NB4 (cell line): Measurements from ENCODE around the gene GALNT15.

Experiments used
- DNase-seq: peaks from one replicate; pipeline ENCODE4 v3.0.0; 2010; ENCODE audit warnings: low read depth
- H3K4me3 ChIP-seq: one replicate; pipeline ENCODE4 v1.5.1; 2011; ENCODE audit warnings: mild to moderate bottlenecking, low read depth, low read length, moderate library complexity
- MYC ChIP-seq: IDR thresholded peaks from 2 replicates; pipeline ENCODE4 v1.6.1; 2011; ENCODE audit warnings: low read depth, low read length
- POLR2A ChIP-seq: IDR thresholded peaks from 2 replicates; pipeline ENCODE4 v1.6.1; 2011; ENCODE audit warnings: mild to moderate bottlenecking; ENCODE audit not compliant: insufficient read length; ENCODE audit errors: extremely low read depth
- TF ChIP-seq, protein P1 (sequence below): IDR thresholded peaks from 2 replicates; pipeline ENCODE4 v1.6.1; 2011; ENCODE audit warnings: low read depth, low read length
- TF ChIP-seq, protein P2 (sequence below): IDR thresholded peaks from one replicate; pipeline ENCODE4 v1.5.1; 2012; ENCODE audit warnings: low read depth, low read length

The GALNT15 gene

DNA sequence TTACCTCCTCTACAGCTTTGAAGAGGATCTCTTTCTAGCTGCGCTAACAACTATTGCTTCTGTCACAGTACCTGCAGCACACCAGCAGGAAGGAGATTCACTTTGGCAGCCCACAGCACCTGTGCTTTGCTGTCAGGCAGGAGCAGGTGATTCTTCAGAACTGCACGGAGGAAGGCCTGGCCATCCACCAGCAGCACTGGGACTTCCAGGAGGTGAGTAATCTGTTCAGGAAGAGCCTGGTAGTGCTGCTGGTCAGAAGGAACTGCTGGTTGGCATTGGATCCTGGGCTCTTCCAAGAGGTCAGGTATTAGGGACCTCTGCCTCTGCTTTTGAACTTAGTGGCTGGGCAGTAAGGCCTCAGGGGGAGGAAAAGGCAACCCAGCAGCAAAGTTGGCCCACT lies 48.1 kb downstream of the GALNT15 start:
- H3K4me3 ChIP-seq: no peak overlapping the region
- no peak for DNase-seq
- TF ChIP-seq, protein P1, sequence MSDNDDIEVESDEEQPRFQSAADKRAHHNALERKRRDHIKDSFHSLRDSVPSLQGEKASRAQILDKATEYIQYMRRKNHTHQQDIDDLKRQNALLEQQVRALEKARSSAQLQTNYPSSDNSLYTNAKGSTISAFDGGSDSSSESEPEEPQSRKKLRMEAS: no peak
- no peak for TF ChIP-seq MYC
- TF ChIP-seq, protein P2, sequence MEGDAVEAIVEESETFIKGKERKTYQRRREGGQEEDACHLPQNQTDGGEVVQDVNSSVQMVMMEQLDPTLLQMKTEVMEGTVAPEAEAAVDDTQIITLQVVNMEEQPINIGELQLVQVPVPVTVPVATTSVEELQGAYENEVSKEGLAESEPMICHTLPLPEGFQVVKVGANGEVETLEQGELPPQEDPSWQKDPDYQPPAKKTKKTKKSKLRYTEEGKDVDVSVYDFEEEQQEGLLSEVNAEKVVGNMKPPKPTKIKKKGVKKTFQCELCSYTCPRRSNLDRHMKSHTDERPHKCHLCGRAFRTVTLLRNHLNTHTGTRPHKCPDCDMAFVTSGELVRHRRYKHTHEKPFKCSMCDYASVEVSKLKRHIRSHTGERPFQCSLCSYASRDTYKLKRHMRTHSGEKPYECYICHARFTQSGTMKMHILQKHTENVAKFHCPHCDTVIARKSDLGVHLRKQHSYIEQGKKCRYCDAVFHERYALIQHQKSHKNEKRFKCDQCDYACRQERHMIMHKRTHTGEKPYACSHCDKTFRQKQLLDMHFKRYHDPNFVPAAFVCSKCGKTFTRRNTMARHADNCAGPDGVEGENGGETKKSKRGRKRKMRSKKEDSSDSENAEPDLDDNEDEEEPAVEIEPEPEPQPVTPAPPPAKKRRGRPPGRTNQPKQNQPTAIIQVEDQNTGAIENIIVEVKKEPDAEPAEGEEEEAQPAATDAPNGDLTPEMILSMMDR: no peak
- TF ChIP-seq POLR2A: no peak

DNA sequence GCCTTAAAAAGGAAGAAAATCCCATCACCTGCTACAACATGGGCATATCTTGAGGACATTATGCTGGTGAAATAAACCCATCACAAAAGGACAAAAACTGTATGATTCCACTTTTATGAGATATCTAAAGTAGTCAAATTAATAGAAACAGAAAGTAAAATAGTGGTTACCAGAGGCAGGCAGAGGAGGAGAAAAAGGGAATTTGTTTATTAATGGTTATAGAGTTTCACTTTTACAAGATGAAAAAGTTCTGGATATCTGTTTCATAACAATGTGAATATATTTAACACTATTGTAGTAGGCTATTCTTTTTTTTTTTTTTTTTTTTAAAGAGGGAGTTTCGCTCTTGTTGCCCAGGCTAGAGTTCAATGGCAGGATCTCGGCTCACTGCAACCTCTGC lies 49.8 kb downstream of the GALNT15 start:
- no peak overlapping the region for H3K4me3 ChIP-seq
- DNase-seq: no peak
- no peak for TF ChIP-seq MYC
- TF ChIP-seq, protein P2: no peak
- TF ChIP-seq, protein P1: no peak
- no peak for TF ChIP-seq POLR2A

DNA sequence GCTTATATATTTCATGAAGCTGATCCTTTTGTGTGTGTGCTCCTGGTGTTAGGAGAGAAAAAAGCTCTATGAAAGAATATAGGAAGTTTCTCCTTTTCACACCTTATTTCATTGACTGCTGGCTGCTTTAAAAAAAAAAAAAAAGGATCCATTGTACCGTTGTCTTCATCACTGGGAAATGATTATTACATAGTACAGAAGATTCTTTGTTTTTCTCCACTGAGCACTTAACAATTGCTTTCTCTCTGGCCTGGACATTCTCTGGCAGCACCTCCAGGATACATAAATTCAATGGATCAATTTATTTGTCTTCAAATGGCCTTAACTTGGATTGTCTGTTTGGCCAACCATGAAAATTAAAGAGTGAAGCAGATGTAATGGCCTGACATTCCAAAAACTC lies 53.1 kb downstream of the GALNT15 start:
- TF ChIP-seq, protein P1: no peak
- TF ChIP-seq MYC (no peak), POLR2A (no peak)
- TF ChIP-seq, protein P2: no peak
- no peak overlapping the region for H3K4me3 ChIP-seq

DNA sequence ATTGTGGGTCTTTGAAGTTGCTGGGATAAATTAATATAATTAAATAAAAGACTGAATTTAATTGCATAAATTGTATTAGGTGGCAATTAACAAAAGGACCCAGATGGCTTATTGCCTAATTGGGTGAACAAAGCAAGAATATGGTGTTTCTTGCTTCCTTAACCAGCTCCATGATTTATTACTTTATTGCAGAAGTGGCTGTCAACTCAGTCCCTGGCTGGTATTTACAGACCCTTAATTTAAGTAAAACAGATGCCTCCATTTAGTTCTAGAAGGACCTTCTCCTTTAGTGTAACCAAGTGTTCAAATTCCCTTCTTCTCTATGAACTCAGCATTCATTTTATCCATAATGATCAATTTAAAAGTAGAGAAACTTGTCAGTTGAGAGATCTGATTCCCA lies 55.2 kb downstream of the GALNT15 start:
- TF ChIP-seq MYC (no peak), POLR2A (no peak)
- TF ChIP-seq, protein P2: no peak
- TF ChIP-seq, protein P1: no peak
- no peak overlapping the region for H3K4me3 ChIP-seq
- no peak for DNase-seq

More for the DNA sequence above, 53.1 kb downstream of the GALNT15 start:
- DNase-seq: no peak

DNA sequence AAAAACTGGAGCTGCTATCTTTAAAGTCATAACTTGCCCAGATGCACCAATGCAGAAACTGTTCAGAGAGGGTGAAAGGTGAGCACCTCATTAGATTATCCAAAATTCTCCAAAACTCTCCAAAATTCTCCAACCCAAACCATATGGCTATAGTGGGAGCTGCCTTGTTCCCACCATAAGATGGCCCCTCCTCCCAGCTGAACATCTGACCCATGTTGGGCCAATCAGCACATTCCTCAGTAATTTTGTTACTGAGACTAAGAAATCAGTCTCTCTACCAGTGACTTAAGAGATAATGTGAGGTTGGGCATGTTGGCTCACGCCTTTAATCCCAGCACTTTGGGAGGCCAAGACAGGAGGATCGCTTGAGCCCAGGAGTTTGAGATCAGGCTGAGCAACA lies 57.5 kb downstream of the GALNT15 start:
- DNase-seq: no peak
- TF ChIP-seq, protein P1: no peak
- no peak for TF ChIP-seq POLR2A
- TF ChIP-seq, protein P2: no peak
- TF ChIP-seq MYC: no peak
- no peak overlapping the region for H3K4me3 ChIP-seq

DNA sequence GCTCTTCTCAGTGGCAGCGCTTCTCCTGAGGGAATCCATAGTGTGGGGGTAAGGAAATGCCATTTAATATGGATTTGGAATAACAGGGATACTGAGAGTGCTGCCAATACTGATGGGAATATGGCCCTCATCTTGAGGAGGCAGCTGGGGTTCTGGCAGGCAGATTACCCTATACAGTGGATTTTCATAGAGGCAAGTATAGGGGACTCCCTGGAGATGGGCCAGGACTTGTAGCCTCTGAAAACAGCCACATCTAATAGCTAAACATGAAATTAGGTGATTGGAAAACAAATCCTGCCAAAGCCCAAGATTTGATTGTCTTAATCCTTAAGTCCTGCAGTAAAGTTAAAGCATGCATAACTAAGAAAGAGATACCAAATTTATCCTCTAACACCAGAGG lies 59.3 kb downstream of the GALNT15 start:
- no peak for DNase-seq
- H3K4me3 ChIP-seq: no peak overlapping the region
- TF ChIP-seq, protein P1: no peak
